Kidney glomerular epithelial cell (primary cell): ENCODE measurements around the gene DNM3.

ENCODE experiments used
- DNase-seq: peaks from one replicate; lab custom pipeline; 2025; lab: John Stamatoyannopoulos, UW

Gene DNM3

GRCh38 chr1:172140591-172140990, 299.3 kb downstream of the DNM3 start:
- no peak for DNase-seq

GRCh38 chr1:172141341-172141881, 300.1 kb downstream of the DNM3 start:
- DNase-seq = no peak

GRCh38 chr1:172142324-172142723, 301.0 kb downstream of the DNM3 start:
- DNase-seq = no peak

- peak; percentile 60 for DNase-seq
These were observed 302.2 kb downstream of the DNM3 start for GRCh38 chr1:172143384-172144055.

GRCh38 chr1:172144445-172145061, 303.3 kb downstream of the DNM3 start:
- no peak for DNase-seq

- DNase-seq = no peak
These were observed 303.9 kb downstream of the DNM3 start for GRCh38 chr1:172145231-172145651.

- DNase-seq = no peak
These were observed 304.4 kb downstream of the DNM3 start for GRCh38 chr1:172145656-172146055.

GRCh38 chr1:172146141-172146850, 305.0 kb downstream of the DNM3 start:
- DNase-seq = no peak

GRCh38 chr1:172147541-172147940, 306.2 kb downstream of the DNM3 start:
- no peak for DNase-seq

GRCh38 chr1:172148213-172148612, 306.9 kb downstream of the DNM3 start:
- DNase-seq = no peak

GRCh38 chr1:172148707-172149106, 307.4 kb downstream of the DNM3 start:
- DNase-seq = no peak

- DNase-seq = no peak
These were observed 308.0 kb downstream of the DNM3 start for GRCh38 chr1:172149346-172149745.

- peak; percentile 66 for DNase-seq
These were observed 313.3 kb downstream of the DNM3 start for GRCh38 chr1:172154551-172154950.

- DNase-seq = no peak
These were observed 314.5 kb downstream of the DNM3 start for GRCh38 chr1:172155766-172156165.

- DNase-seq = no peak
These were observed 320.9 kb downstream of the DNM3 start for GRCh38 chr1:172162236-172162635.

- peak; percentile 48 for DNase-seq
These were observed 322.4 kb downstream of the DNM3 start for GRCh38 chr1:172163498-172164215.

GRCh38 chr1:172165403-172165802, 324.1 kb downstream of the DNM3 start:
- DNase-seq = no peak

GRCh38 chr1:172167796-172168596, 326.7 kb downstream of the DNM3 start:
- peak; percentile 54 for DNase-seq

- no peak for DNase-seq
These were observed 327.2 kb downstream of the DNM3 start for GRCh38 chr1:172168597-172168872.

- no peak for DNase-seq
These were observed 328.5 kb downstream of the DNM3 start for GRCh38 chr1:172169836-172170235.

- no peak for DNase-seq
These were observed 331.1 kb downstream of the DNM3 start for GRCh38 chr1:172172352-172172831.

GRCh38 chr1:172176206-172176605, 334.9 kb downstream of the DNM3 start:
- DNase-seq = no peak
